Non-pigmented ciliary epithelial cell (primary cell): Measurements from ENCODE around the gene PEAK1.

ENCODE experiments used
- DNase-seq: peaks from one replicate; pipeline ENCODE4 v3.0.0-alpha.2; 2010; ENCODE audit warnings: low read depth

Gene PEAK1

GRCh38 chr15:77419836-77420609 lies at the start of gene PEAK1:
TSS of gene PEAK1 (minus strand) at chr15:77420104. CDS start at chr15:77181926, 238,178 bp downstream.
- DNase-seq: peak; percentile 92

DNA sequence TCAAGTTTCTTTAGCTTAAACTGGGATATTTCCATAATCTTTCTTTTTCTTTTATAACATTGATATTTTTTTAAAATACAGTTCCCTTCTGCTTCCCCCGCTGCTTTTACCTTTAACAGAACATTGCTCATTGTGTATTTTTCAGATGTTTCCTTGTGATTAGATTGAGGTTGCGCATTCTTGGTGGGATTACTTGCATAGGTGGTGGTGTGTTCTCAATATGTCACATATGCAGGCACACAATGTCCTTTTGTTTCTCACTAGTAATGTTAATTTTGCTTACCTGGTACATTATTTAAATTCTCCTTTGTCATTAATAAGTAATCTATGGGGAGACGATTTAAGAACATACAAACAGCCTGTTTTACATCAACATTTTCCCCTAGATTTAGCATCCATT lies 49.0 kb upstream of the PEAK1 start:
- no peak for DNase-seq

DNA sequence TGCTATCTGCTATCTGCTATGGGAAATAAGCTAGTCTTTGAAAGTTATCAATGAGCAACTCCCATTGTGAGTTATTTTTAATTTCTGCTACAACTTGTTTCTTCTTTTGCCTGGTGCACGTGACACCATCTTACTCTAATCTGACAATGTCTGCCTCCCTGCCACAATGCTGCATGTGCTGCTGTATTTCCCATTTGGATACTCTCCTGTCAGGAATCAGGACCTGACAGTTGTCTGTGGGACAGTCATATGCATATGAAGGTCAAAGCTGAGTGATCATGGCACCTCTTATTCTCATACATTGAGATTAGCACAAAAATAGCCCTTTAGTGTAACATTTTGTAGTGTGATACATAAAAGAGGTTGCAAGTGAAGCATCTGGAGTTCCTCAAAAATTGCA lies 46.6 kb upstream of the PEAK1 start:
- no peak for DNase-seq

DNA sequence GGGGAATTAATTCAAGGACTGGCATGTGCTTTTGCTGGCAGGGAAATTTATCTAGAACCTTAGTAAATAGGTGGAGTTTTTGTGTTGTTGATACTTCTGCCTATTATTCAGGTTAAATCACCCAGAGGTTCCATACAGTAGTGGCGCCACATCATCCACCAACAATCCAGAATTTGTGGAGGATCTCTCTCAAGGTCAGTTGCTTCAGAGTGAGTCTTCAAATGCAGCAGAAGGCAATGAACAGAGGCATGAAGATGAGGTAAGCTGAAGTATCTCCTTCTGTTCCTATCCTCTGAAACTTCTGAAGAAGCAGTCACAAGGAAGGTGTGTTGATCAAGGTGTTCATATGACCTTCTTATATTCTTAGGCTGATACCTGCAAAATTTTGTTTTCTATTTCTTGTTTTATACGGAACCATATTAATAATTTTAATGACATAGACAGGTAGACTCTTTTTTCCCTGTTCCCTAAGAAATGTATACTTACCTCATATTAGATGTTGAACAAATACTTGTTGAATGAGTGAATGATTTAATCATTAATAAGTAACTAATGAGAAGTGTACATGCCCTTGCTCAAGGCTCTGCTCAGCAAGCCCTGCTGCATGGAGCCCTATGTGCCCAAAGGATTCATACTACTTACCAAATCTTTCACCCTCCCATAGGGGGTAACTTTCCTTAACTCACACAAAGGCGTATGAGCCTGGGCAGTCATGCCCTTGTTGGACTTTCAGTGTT lies 44.4 kb upstream of the PEAK1 start:
- no peak for DNase-seq

DNA sequence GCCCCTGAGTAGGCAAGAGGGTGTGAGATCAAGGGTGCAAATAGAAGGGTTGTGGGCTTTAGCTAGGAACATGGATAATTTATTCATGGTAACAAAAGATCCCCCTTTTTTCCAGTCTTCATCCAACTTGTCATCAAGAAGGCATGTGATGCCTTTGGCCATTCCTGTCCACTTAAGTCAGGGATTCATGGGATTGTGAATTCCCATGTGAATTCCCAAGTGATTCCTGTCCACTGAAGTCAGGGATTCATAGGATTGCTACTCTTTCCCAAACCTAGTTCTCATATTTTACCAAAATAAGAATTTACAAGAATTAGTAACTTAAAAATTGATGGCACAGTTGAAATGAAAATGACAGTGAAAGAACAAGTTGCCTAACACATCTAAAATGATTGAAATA lies 41.6 kb upstream of the PEAK1 start:
- no peak for DNase-seq

- DNase-seq: no peak
Observed at GRCh38 chr15:77459031-77459430, 39.1 kb upstream of the PEAK1 start.

- DNase-seq: no peak
Observed at GRCh38 chr15:77457905-77458265, 38.0 kb upstream of the PEAK1 start.

- DNase-seq: no peak
Observed at GRCh38 chr15:77457191-77457904, 37.4 kb upstream of the PEAK1 start.

DNA sequence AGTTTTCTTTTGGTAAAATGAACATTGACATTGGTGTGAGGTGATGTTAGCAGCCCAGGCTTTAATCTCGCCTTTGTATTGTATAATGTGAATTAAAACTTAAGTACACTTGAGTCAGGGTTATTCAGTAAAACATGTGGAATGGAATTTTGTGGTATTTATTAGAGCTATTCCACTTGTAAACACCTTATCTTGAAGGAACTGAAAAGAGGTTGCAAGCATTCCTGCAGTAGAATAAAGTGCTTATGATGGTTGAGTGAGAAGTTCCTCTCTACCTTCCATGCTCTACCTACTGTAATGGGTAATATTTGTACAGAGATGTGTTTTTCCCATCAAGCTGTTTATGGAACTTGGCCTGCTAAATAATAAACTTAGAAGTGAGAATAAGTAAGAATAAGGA lies 36.8 kb upstream of the PEAK1 start:
- DNase-seq: no peak

DNA sequence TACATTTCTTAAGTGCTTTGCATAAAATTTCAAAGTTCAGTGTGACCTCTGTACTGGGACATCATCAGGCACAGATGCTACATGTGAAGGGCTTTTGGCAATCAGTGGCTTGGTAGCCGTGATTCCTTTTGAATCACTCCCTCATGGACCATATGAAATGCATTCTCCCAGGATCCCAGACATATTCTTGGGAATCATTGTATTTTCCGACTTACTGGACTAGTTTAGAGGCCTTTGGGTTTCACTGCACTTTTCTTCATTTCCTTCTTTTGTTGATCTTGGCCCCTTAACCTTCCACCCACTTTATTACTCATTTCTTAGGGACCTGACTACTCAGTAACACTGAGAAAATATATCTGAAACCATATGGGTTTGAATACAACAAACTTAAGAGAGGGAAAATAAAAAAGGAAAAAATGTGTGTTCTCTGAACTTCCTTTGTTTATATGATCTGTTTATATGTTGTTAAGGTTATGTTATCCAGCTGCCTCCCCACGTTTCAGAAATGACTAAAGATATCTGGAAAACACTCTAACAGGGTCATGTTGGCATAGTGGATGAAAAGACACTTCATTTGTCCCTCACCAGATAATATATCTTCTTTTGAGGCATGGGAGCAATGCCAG lies 35.9 kb upstream of the PEAK1 start:
- DNase-seq: no peak

DNA sequence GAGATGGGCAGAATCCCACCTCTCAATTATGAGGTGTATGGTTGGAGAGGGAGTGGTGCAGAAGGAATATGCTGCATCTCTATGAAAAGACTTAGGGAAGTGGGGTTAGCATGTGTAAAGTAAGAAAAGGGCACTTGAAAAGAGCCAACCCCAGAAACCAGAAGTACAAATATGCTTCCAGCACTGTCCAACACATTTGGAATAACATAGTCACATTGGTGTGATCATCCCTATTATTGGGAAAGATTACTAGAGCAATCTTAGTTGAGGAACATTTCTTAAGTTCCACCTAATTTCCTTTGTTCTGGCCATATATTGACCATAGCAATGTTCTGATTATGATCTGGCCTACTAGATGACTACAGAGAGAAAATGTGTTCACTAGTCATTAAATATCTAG lies 35.0 kb upstream of the PEAK1 start:
- no peak for DNase-seq

- DNase-seq: no peak
Observed at GRCh38 chr15:77454265-77454664, 34.4 kb upstream of the PEAK1 start.

- no peak for DNase-seq
Observed at GRCh38 chr15:77446840-77447390, 27.0 kb upstream of the PEAK1 start.

- no peak for DNase-seq
Observed at GRCh38 chr15:77440378-77440999, 20.6 kb upstream of the PEAK1 start.

- no peak for DNase-seq
Observed at GRCh38 chr15:77437264-77437663, 17.4 kb upstream of the PEAK1 start.

- no peak for DNase-seq
Observed at GRCh38 chr15:77436822-77437221, 16.9 kb upstream of the PEAK1 start.

GRCh38 chr15:77430652-77431051 lies 10.7 kb upstream of the PEAK1 start:
- DNase-seq: no peak

DNA sequence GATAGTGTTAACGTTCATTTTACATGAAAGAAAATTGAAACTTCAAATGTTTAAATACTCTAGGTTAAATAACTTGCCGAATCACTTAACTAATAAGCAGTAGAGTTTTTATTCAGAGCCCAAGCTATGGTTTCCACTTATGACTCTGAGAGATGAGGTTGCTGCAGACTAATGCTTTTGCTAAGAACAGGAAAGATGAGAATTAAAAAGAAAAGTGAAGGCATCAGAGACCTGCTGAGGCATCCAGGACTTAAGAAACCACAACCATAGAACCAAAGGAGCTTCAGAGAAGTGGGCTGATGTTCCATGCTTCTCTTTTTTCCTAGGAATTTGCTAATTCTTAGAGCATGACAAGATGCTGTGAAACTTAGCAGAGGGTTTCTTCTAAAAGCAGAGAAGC lies 10.3 kb upstream of the PEAK1 start:
- no peak for DNase-seq

GRCh38 chr15:77426871-77427270 lies 7.0 kb upstream of the PEAK1 start:
- DNase-seq: no peak

GRCh38 chr15:77426377-77426776 lies 6.5 kb upstream of the PEAK1 start:
- DNase-seq: no peak

DNA sequence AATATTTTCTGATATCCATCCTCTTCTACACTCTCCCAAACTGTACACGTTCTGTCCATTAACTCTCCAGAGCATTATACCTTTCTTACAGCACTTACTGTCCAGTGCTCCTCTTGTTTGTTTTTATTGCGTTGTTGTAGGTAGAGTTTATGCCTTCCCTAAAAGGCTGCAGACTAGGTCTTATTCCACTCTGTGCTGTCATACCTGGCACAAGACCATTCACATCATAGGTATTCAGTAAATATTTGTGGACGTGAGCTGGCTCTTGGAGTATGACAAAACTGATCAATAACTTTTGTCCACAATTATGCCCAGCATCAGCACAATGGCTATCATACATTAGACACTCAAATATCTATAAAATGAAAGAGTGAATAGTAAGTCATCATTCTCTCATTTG lies 5.2 kb upstream of the PEAK1 start:
- DNase-seq: no peak

- DNase-seq: no peak
Observed at GRCh38 chr15:77421370-77421700, 1.4 kb upstream of the PEAK1 start.
